GM21390 (cell line): ENCODE measurements around the gene TNIK.
"Not testable (repeated sequence)": the region's sequence is repeated elsewhere in the genome, so short reads cannot be mapped to it uniquely, and the experiment has no call there.

Experiments
- ATAC-seq: cut with Tn5 transposase; IDR thresholded peaks from one replicate; pipeline ENCODE4 v1.9.1; 2021; ENCODE audit not compliant: unreplicated experiment

Gene TNIK

DNA sequence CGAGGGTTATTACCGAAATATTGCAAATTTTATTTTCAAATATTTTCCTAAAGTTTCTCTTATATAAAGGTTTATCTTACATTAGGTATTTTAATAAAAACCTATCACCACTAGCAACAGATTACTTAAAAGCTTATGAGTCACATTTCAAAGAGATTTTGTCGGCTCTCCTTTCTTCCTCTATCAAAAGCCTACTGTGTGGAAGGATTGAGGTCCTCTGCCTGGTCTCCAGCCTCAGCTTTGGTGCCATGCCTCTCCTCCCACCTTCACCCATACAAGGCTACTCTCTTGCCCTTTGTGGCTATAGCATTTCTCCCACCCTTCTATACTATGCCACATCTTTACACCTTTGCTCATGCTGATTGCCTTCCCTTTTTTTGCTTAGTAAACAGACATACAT, 199.3 kb downstream of the TNIK start:
- no peak for ATAC-seq

DNA sequence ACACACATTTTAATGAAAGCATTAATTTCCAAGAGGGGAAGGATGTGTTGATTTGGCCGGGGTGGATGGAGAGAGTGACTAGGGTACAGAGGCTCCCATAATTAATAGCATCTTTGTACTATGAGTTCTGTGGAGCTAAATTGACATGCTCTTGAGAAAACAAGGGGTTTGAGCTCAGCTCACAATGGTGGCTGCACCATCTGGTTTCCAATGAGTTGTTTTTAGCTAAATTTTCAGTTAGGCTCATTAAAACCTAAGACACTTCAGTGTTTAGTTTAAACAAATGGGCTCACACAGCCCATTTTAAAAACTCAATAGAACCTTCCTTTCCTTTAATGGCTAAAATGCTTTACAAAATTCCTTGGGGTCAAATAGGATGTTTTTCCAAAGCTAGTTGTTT, 199.7 kb downstream of the TNIK start:
- no peak for ATAC-seq

DNA sequence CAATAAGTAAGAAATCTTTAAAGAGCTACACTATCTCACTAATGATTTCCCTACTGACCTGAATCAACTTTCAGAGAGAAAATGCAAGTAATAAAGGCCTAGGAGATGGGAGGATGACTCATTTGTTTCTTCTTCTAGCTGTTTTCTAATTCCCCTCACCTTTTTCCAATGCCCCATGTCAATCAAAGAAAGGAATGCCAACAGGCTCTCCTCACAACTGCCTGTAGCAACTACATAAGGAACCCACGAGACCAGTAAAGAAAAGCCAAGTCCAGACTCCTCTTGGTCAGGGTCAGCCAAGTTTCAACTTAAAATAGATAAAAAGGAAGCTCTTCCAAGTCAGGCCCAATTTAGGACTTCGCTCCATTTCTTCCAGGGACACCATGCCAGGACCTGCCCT, 201.9 kb downstream of the TNIK start:
- ATAC-seq: no peak

DNA sequence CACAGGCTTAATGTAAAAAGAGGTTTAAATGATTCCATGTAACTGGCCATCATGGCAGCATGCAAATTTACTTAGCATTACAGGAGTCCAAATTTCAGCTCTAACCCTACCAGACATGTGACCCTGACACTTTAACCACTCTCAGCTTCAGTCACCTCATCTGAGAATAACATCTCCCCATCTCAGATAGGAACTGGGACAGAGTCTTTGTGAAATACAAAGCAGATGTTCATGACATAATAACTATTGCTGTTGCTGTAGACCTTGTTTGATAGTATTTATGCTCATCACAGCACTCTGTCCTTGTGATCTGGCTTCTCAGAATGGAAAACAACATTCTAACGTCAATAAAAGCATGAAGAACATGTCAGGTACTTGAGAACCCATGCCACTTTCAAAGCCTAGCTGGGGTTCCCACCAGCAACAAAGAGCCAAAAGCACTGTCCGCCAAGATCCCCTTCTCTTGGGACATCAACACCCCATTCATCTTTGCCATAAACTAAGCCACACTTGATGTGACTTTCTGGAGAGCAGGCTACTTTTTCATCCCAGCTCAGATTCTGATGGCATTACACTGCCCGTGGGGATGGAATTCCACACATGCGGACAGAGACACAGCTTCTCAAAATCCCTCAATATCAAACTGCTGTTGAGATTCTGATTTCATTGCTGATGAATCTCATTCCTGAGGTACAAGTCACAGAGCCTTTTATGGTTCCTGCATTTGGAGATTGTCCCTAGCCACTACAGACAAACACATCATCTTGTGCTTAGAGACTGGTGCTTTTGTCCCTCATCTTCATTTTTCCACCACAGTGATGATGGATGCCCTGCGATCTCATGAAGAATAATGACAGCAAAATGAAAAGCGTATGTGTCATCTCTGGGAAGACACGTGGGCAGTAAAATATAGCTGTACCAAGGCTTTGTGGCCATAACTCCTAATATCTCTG, 202.7 kb downstream of the TNIK start:
- ATAC-seq: peak; percentile 63

DNA sequence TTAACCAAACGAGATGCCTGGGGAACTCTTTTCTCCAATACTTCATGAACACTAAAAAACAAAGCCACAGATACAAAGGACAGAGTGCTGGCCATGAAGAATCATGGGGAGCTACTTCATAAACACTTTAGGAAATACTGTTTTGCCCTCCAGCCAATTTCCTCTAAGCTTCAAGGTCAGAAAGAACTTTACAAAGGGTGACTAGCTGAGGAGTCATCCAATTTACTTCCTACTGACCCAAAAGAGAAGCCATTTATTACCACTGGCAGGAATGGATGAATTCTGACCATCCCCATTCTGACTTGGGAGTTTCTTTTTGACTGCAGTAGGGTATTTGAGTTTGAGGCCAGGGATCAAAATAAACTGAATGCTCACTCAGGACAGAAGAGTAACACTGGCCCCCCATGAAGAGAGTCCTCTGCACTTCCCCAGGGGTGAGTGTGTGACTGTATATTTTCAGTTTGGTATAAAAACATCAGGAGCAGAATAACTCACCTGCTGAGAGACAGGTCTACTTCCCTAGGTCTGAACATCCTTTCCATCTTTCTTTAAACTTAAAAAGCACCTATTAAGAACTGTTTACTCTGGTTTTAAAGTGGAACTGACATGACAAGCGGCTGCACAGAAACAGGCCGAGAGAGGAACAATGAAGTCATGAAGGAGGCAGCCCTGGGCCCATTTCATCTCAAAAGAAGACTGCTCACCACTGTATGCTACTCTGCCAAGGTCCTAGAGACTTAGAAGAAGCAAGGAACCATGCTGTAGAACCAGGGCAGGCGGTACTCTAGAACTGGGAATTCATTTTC, 203.6 kb downstream of the TNIK start:
- no peak for ATAC-seq

DNA sequence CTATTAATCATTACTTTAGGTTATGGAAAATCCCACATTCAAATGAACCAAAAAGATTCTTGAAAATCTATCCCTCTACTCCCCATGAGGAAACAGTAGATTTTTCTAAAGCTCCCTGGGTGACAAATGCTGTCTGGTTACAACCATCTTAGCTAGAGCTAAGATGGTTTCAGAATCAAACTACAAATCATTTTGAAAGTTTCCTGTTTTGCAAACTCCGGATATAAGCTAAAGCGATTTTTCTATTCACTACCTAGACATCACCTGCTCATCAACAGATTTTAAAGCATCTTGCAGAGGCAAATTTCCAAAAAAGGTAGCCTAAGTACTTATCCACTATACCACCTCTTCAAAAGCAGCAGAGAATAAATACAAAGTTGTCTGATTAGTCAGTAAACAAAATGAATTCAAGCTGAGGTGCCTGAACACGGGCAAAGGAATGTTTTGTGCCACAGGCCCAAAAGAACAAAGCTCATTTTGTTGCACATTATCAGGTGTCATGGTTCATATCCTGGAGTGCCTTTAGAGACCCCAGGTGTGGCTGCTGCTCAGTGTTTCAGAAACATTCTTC, 204.9 kb downstream of the TNIK start:
- peak; percentile 57 for ATAC-seq

DNA sequence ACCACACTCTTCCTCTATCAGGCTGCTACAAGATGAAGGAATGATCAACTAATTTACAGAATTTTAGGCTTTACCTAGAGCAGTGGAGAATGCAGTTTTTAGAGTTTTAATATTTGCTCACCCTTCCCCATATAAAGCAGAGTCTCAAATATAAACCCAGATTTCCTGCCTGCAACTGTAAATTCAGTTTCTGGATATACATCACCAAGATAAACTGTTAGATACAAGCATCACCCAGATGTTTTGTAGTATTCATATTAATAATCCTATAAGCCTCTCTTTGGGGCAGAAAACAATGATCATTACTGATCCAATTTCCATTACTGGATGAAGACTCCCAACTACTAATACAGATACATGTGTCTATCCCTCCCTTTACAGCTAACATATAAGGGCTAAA, 205.9 kb downstream of the TNIK start:
- ATAC-seq: no peak

DNA sequence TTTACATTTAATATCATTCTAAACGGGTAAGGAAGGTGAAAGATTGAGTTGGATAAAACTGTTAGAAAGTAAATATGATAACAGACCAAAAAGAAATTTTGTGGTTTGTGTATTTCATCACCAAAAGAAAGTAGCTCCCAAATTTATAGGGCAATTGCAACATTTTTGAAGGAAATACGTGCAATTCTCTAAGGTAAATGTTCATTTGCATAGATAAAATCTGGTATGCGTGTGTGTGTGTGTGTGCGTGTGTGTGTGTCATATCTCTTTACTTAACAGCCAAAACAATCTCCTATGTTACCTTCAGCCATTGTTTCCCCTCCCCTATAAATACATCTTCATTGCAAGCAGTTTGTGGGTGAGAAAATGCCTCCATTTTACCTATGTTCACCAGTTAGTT, 208.4 kb downstream of the TNIK start:
- ATAC-seq: no peak

DNA sequence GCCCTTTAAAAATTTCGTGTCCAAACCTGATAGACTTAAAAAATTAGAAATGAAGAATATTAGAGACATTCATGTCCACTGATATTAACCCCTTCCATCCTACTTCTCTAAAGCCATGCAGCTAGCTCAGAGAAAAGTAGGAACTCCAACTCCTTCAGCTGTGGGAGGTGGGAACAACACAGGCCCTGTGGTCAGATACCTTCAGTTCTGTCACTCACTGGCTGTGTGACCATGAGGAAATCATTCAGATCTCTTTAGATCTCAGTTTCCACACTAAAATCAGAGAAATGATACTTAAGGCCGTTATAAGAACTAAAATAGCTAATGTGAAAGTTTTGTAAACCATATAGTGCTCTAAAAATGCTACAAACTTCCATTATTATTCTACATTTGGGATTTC, 209.8 kb downstream of the TNIK start:
- no peak for ATAC-seq

DNA sequence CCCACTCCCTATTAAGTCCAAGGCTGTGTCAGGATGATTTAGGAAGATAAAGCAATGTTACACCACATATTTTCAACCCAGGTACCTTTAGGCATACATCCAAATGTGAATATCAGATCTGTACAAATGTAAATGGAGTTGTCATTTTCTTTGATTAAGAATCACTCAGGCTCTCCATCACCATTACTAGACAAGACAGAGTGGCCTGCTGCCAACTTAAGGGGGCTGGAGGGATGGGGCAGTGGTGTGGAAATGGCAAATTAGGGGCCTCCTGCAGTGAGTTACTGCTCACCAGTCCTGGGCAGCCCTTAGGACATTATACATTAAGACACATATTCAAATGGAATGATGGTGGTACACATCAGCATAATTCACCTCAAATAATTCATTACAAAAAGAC, 211.0 kb downstream of the TNIK start:
- peak; percentile 15 for ATAC-seq

DNA sequence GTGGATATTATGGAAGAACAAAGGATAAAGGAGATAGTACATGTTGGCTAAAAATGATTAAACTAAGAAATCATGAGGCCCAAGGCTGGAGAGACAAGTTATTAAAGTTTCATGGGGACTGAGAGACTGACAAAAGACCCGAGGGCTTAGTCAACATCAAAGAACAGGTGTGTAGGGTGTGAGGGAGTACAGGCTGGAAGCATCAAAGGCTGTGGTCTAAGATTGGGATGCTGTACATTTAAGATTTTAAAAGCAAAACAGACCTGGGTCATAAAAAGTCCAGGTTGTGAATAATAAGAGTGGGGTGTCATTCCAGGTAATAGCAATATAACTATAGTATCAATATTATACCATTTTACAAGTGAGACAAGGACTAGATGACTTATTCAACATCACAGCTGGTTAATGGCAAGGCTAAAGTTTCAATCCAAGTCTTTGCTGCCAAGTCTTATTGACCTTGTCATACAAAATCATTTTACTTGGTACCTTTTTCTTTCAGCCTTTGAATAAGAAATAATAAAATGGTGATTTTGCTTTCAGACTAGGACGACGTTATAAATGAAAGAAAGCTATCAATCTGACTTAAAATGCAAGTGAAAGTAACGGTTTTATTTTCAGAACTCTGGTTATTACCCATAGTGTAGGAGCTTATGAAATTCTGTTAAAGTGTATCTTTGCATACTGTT, 211.6 kb downstream of the TNIK start:
- ATAC-seq: peak; percentile 71

DNA sequence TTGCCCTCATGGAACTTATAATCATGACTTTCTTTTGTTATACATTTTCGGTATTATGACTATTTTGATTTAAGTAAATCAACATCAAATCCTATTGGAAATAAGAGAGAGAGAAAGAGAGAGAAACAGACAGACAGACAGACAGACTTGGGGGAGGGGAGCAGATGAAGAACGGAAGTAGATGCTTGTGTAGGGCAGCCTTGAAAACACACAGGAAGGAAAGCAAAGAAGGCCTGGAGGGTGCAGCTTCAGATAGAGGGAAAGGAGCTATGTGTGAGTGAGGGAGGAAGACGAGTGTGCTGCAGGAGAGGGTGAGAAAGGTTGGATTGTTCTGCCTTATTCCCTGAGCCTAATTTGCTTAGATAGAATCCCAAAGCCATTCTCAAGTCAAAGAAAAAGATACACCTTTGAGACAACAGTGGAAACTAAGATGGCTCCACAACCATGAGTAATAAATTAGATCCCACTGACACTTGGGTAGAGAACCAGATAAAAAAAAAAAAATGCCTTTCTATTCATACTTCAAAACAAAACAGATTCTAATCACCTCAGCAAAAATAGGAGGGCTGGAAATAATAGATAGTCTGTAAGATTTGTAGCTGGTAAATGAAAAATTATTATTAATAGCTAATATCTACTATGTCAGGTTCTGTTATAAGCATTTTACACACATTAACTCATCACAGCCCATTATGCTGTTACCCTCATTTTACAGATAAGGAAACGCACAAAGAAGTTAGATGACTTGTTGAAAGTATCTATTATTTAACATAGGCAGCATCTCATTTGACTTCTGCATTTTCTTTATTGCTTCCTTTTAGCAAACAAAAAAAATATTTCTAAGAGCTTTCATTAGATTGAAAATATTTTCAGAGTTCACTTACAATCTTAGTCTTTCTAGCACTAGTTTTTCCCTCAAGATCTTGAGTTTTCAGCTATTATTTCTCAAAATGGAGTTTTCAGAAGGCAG, 214.1 kb downstream of the TNIK start:
- ATAC-seq: no peak

DNA sequence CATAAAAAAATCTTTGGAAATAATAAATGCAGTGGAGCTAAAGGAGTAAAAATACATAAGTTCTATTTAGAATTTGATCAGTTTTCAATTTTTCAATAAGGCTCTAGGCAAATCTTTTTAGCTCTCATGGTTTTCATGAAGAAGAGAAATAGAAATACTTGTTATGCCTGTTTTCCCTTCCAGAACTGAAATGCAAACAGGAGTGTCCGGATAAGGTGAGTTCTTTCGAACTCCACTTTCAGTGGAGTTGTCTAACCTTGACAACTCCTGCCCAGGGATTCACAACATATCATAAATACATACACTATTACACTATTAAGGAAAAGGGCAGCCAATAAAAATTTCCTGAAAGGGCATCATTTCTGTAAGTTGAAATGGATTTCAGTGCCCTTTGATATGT, 217.3 kb downstream of the TNIK start:
- ATAC-seq: no peak

DNA sequence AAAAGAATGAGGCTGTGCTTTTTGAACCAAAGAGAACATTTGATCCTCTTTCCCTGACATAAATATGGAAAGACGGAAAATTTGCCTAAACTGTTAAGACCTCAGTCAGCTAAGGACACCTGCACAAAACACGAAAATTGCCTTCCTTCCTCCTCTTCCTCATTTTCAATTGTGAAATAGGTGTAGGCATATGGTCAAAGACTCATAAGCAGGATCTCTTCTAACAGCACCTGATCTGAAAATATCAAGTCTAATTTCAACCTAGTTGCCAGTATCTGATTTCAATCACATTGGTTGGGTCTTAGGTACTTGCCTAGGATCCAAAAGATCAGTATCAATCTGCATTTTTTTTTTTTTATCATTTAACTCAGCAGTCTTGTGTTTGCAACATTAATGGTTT, 218.0 kb downstream of the TNIK start:
- ATAC-seq: no peak

DNA sequence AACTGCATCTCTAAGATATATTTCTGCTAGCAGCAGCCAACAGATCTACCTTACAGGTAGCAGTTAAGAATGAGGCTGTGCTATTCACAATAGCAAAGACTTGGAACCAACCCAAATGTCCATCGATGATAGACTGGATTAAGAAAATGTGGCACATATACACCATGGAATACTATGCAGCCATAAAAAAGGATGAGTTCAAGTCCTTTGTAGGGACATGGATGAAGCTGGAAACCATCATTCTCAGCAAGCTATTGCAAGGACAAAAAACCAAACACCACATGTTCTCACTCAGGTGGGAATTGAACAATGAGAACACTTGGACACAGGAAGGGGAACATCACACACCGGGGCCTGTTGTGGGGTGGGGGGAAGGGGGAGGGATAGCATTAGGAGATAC, 218.6 kb downstream of the TNIK start:
- not testable (repeated sequence) for ATAC-seq

DNA sequence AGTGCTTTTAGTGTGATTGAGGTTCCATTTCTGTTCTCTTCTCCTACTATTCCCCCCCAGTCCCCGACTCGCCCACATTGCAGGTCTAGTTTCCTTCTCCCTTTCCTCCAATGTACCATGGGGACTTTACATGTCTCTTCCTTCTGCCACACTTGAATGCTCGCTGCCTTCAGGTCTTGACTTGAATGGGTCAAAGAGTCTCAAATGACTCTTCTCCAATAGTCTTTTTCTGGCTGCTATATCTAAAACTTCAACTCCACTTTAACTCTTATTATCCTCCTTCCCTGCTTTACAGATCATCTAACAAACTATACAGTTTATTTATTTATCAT, 219.7 kb downstream of the TNIK start:
- ATAC-seq: peak; percentile 48

DNA sequence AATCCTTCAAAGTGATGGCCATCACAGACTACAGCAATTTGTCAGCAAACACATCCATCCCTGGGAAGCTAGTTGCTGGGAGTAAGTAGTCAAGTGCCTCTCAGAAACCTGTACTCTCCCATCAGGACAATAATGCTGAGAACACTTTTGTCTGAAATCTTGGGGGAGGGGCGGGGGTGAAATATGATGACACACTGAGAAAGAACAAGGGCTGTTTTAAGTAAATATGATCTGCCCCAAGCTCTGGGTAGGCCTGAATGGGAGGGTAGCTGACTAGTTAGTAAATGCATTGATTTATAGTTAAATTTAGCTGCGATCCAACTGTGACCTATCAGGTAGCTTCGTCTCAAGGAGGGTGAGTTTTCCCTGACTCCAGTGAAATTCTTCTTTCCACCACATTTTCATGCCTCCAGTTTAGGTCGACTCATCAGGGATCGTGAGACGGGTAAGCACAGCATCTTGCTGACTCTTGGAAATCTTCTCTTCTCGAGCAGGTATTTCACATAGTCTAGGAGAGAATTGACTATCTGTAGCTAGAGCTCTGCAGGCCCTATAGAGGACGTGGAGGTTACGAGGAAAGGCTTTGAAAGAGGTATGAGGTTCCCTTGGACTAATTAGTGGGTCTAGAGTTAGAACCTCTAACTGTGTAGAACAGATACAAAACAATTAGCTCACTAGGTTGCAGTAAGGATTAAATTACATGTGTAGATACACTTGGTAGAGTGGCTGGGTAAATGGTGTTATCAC, 220.3 kb downstream of the TNIK start:
- ATAC-seq: peak; percentile 28

DNA sequence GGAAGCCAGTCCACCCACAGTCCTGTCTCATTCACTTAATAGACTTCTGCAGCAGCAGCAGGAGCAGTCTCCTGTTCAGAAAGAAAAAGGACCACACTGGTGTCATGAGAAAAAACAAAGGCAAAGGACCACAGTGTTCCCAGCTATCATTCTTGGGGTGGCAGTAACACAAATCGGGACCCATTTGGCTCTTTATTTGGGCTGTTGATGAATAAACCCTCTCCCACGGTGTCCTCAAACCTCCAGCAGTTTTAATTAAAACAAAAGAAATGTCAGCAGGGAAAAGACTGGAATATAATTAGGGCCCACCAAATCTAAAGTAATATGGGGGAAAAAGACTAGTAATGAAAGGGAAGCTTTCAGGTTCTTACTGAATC, 223.2 kb downstream of the TNIK start:
- no peak for ATAC-seq

DNA sequence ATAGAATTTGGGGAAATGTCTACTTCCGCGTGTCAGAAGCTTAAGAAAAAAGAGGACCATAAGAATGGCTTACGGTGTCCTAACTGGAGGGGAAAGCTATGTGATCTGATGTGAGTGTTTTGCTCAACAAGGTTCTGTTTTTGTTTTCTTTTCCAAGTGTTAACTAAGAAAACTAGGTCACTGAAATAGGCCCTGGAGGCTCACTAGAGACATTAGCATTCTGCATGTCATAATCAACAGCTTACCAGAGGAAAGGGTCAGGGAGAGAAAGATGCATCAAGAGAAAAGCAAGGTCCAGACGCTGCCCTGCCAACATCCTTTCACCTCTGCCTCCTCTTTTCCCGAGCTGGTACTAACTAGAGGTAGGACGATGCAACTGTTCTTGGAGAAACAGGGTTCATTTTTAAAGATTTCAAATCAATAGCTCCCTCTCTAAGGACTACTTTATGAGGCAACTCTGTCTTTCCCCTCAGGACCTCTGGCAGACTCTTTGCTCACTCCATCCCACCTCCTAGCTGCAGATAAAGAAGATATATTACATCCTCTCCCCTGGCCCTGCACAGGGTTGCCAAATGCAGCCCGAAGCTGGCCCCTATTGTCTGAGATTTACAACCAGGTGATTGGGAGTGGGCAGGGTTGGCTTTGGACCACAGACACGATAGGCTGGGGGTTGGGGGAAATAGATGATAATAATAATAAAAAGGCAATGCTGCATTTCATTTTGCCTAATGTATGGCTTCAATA, 223.8 kb downstream of the TNIK start:
- no peak for ATAC-seq
